Testis (tissue), 3 donors: ENCODE measurements around the gene MAML3. TPM values are rescaled to one million over a fixed set of nuclear protein-coding genes. Genes with fewer than 3 reads are reported as not detected.

Experiments
- DNase-seq: peaks from one replicate; pipeline ENCODE4 v3.0.0-alpha.2; 2019
- H3K27ac ChIP-seq, 2 donors: fragments of 200-600 bp; sonication (generic); one replicate each; pipeline ENCODE4 v1.5.1; 2019
- H3K27me3 ChIP-seq: fragments of 200-600 bp; sonication (generic); one replicate; pipeline ENCODE4 v1.5.1; 2019
- H3K36me3 ChIP-seq: fragments of 200-600 bp; sonication (generic); one replicate; pipeline ENCODE4 v1.5.1; 2017; ENCODE audit warnings: low read depth; ENCODE audit errors: missing control alignments
- H3K4me1 ChIP-seq: fragments of 200-600 bp; sonication (generic); one replicate; pipeline ENCODE4 v1.5.1; 2019
- H3K4me3 ChIP-seq, 2 donors: fragments of 200-600 bp; sonication (generic); one replicate each; pipeline ENCODE4 v1.5.1; 2017 to 2019
- H3K9me3 ChIP-seq: fragments of 200-600 bp; sonication (generic); one replicate; pipeline ENCODE4 v1.5.1; 2017
- CTCF ChIP-seq, 3 experiments: fragments of 450-650 bp in 2 of 3; fragments of 200-600 bp in 1 of 3; sonication (generic) in 1 of 3; IDR thresholded peaks; one replicate each; pipeline ENCODE4 v1.5.1; 2016 to 2019; ENCODE audit warnings: antibody characterized with exemption in 3 of 3, mild to moderate bottlenecking in 2 of 3, moderate library complexity in 1 of 3
- POLR2A ChIP-seq: fragments of 450-650 bp; IDR thresholded peaks from one replicate; pipeline ENCODE4 v1.6.1; 2017; ENCODE audit warnings: antibody characterized with exemption, mild to moderate bottlenecking, moderate library complexity
- WGBS, 2 donors: methylation state at CpG; one replicate each; pipeline ENCODE4 v1.1.5; 2018; 5-methylcytosine and 5-hydroxymethylcytosine counted together
- intact Hi-C: fragments of 100-400 bp; cut with DNase I; formaldehyde crosslinking; loops from one replicate; pipeline ENCODE4 v1.15.1; 2023; ENCODE audit warnings: low total_unique reads
- polyA plus RNA-seq: library from polyadenylated mRNA; stranded (reverse); fragments of 350-450 nt; fragmentation: Illumina TruSeq; extraction: RNeasy Lipid Tissue Mini Kit (QIAGEN cat#74804); gene quantifications from one replicate; pipeline ENCODE4 v1.2.3, GENCODE V29; 2014; ENCODE audit warnings: low read depth, low replicate concordance; ENCODE audit not compliant: insufficient read depth
- total RNA-seq, 2 donors: library from RNA; depleted of rRNA; stranded (reverse); fragments of >200 nt; gene quantifications; one replicate each; pipeline ENCODE4 v1.2.3, GENCODE V29; 2016

The MAML3 gene
- total and polyA plus RNA-seq, 3 donors from 2014 or later, result 7.6 to 21.2 (median 18.8) TPM

DNA sequence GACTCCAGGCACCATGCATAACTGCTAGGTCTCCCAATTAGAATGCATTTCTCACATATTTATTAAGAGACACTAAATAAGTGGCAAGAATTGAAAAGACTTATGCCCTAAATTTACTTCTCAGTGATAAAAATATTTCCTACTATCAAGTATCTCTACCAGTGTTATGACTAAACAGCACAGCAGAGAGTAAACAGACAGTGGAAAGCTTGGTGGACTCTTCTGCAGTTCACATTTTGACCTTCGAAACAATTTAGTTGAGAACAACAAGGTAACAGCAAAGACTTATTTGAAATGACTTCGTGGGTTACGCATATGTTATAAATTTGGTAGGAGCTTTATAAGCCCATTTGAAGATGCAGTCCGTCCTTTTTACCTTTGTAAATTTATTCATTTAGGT is 16.3 kb upstream of the MAML3 start:
- intact Hi-C loops, result loop anchor here (10.0 kb wide), 1 partner anchor 65 kb away; no protein-coding TSS in a partner anchor
- DNase-seq, result no peak
- TF ChIP-seq POLR2A (no peak), CTCF (IDR thresholded peaks at IDR 0.05) (no peak)
- H3K27ac ChIP-seq, result no peak overlapping the region
- no peaks in the 10 kb centered on the region for H3K9me3 ChIP-seq
- no peaks in the 10 kb centered on the region for H3K4me1 ChIP-seq
- H3K36me3 ChIP-seq, result no peaks in the 10 kb centered on the region
- H3K4me3 ChIP-seq, result no peak overlapping the region
- no peaks in the 10 kb centered on the region for H3K27me3 ChIP-seq
- WGBS, 2 donors, result 79 to 91% methylated on average over 4 of the region's 4 CpGs

DNA sequence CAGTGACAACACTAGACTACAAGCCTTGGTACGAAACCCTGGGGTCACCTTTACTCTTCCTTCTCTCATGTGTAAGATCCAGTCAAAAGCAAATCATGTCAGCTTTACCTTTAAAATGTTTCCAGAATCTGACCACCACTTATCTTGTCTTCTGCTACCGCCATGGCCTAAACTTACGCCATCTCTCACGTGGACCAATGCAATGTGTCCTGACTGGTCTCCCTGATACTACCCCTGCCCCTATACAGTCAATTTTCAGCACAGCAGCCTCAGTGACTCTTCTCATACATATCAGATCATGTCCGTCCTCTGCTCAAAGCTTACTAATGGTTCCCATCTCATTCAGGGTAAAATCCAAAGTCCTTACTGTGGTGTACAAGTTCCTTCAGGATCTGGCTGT is 15.0 kb upstream of the MAML3 start:
- intact Hi-C loops, result no loop called here
- H3K4me3 ChIP-seq, result no peak overlapping the region
- no peaks in the 10 kb centered on the region for H3K36me3 ChIP-seq
- no peaks in the 10 kb centered on the region for H3K27me3 ChIP-seq
- H3K27ac ChIP-seq, result no peak overlapping the region
- TF ChIP-seq CTCF (IDR thresholded peaks at IDR 0.05), result no peak
- no peaks in the 10 kb centered on the region for H3K9me3 ChIP-seq
- H3K4me1 ChIP-seq, result no peaks in the 10 kb centered on the region
- WGBS, 2 donors, result 92 to 94% methylated on average over 5 of the region's 5 CpGs
- DNase-seq, result no peak

DNA sequence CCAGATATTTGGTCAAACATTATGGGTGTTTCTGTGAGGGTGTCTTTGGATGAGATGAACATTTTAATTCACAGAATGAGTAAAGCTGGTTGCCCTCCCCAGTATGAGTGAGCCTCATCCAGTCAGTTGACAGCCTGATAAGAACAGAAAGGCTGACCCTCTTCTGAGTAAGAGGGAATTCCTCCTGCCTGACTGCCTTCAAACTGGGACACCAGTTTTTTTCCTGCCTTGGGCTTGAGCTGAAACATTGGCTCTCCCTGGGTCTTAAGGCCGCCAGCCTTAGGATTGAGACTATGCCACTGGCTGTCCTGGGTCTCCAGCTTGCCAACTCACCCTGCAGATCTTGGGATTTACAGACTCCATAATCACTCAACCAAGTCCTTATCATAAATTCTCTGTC is 14.5 kb upstream of the MAML3 start:
- no peak for DNase-seq
- 92 to 100% methylated on average over 1 of the region's 1 CpG for WGBS, 2 donors
- H3K4me1 ChIP-seq, result peaks cover under 1% of the 10 kb centered on the region
- intact Hi-C loops, result no loop called here
- no peaks in the 10 kb centered on the region for H3K9me3 ChIP-seq
- TF ChIP-seq CTCF (IDR thresholded peaks at IDR 0.05) (no peak), POLR2A (no peak)
- no peaks in the 10 kb centered on the region for H3K27me3 ChIP-seq
- H3K36me3 ChIP-seq, result no peaks in the 10 kb centered on the region
- no peak overlapping the region for H3K4me3 ChIP-seq
- H3K27ac ChIP-seq, result no peak overlapping the region

DNA sequence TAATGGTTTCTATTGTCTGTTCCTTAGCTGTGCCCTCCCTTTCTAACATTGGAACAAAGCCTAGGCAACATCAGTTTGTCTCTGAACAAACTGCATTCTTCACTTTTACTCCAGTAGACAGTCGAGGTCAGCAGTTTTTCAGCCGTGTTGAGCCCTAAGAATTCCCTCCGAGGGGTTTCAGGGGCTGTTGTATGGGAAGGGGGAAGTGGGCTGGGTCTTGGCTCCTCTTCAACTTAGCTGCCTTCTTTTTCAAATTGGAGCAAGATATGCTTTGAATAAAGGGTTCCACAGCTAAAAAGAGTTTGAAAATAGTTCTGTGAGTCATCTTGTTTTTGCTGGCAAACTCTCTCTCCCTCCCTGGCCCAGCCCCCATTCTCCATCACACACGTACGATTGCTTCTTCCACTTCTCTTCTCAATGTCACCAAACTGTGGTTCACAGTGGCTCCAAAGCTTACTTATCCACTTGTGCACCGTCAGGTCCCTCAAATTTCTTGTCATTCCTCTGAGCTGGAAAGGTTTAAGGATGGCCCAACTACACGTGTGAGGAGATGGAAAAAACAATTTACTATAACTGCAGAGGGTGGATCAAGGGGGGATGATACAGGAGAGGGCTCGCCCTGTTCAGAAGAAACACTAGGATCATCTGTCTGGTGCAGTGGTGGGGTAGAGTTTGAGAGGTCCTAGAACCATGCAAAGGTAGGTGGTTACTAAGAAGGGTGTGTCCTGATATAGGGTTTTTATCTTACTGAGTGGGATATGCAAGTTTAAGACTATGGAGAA is 9.2 kb upstream of the MAML3 start:
- no peaks in the 10 kb centered on the region for H3K9me3 ChIP-seq
- no peak overlapping the region for H3K4me3 ChIP-seq
- whole genome bisulfite sequencing, 2 donors, result 32 to 43% methylated on average over 8 of the region's 8 CpGs
- no peaks in the 10 kb centered on the region for H3K27me3 ChIP-seq
- intact Hi-C loops, result no loop called here
- peak overlapping the region; percentile 65 to 73 for H3K27ac ChIP-seq
- peak; percentile 58 for DNase-seq
- no peak for TF ChIP-seq CTCF (IDR thresholded peaks at IDR 0.05)
- no peaks in the 10 kb centered on the region for H3K36me3 ChIP-seq
- H3K4me1 ChIP-seq, result peaks cover 11% of the 10 kb centered on the region

DNA sequence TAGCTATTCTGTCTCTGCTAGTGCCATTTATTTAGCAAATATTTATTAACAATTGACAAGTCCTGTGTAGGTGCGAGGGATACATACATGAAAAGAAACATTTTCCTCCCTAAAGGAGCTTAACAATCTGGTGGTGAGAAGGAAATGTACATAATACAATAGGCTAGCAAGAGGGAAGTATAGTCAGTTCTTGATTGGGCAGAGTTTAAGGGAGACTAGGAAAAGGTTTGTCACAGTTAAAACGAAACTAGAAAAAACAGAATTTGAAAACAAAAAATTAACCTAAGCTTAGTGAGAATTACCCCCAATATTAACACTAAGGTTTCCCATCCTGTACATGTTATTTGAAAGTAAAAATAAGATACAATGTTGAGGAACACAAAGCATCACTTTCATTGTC is 8.6 kb upstream of the MAML3 start:
- Histone ChIP-seq H3K4me1 (peaks cover 16% of the 10 kb centered on the region), H3K36me3 (no peaks in the 10 kb centered on the region), H3K27ac (peak overlapping the region; percentile 65 to 73), H3K4me3 (no peak overlapping the region), H3K27me3 (no peaks in the 10 kb centered on the region), H3K9me3 (no peaks in the 10 kb centered on the region)
- no peak for TF ChIP-seq CTCF (IDR thresholded peaks at IDR 0.05)
- no peak for TF ChIP-seq POLR2A
- 43 to 63% methylated on average over 2 of the region's 2 CpGs for WGBS, 2 donors
- DNase-seq, result no peak
- intact Hi-C loops, result no loop called here
